GM06990 (cell line): Measurements from ENCODE around the gene ALDH1L1.

Experiments used
- DNase-seq: peaks from one replicate; pipeline ENCODE4 v3.0.0-alpha.2; 2011; ENCODE audit not compliant: insufficient read length; ENCODE audit errors: extremely low read depth
- H3K27me3 ChIP-seq: replicated peaks from 2 replicates; pipeline ENCODE4 v1.6.0; 2011; ENCODE audit warnings: low read length; ENCODE audit not compliant: control insufficient read depth, insufficient read depth
- H3K36me3 ChIP-seq: 2 replicates; pipeline ENCODE4 v1.5.1; 2011; ENCODE audit warnings: low read length; ENCODE audit not compliant: control insufficient read depth, insufficient read depth
- H3K4me3 ChIP-seq: replicated peaks from 2 replicates; pipeline ENCODE4 v1.5.1; 2011; ENCODE audit warnings: low read depth, mild to moderate bottlenecking, control low read depth, low read length
- CTCF ChIP-seq: IDR thresholded peaks from 2 replicates; pipeline ENCODE4 v1.5.1; 2011; ENCODE audit warnings: low read length, control low read depth, mild to moderate bottlenecking, inconsistent platforms; ENCODE audit not compliant: insufficient read depth, poor library complexity, severe bottlenecking

The ALDH1L1 gene

DNA sequence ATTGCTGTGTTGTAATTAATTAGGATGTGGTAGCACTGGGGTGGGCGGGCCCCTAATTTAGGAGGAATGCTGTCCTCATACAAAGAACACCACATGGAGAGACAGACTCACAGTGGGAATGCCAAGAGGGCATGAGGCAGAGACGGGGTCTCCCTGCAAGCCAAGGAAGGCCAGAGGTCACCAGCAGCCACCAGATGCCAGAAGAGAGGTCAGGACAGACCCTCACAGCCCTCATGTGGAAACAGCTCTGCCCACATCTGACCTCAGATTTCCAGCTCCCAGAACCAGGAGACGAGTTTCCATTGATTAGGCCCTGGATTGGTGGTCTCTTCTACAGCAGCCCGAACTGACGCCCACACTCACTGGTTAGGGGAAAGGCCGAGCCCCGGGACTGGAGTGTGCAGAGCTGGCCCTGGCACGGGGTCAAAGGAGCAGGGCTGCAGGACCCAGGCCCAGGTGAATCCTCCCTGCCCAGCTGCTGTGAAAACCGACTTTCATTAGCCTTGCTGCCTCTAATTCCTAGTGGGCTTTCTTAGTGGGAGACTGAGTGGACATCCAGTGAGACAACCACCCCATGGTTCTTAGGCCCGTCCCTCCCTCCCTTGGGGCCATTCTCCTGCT lies 53.5 kb downstream of the ALDH1L1 start:
- no peak for TF ChIP-seq CTCF
- DNase-seq = no peak
- Histone ChIP-seq H3K4me3 (no peak overlapping the region), H3K27me3 (no peaks in the 10 kb centered on the region; the same call in none of the 2 replicates), H3K36me3 (no peaks in the 10 kb centered on the region)

DNA sequence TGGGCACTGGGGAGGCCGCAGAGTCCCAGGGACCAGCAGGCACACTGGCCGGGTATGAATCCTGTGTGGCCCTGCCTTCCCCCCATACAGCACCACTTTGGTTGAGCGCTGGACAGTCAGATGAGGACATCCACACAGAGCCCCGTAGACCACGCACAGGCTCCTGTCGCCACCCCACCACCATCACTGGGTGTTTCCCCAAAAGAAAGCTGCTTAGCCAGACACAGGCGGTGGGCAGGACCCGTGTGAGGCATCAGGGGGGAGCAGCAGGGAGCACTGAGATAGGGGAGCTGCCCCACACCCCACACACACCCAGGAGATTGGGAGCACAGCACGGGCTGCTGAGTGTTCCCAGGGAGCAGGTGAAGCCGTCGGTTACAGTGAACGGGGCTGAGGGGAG lies 54.1 kb downstream of the ALDH1L1 start:
- no peak for DNase-seq
- no peaks in the 10 kb centered on the region for H3K36me3 ChIP-seq
- no peak overlapping the region for H3K4me3 ChIP-seq
- H3K27me3 ChIP-seq = peaks cover 1% of the 10 kb centered on the region
- no peak for TF ChIP-seq CTCF

DNA sequence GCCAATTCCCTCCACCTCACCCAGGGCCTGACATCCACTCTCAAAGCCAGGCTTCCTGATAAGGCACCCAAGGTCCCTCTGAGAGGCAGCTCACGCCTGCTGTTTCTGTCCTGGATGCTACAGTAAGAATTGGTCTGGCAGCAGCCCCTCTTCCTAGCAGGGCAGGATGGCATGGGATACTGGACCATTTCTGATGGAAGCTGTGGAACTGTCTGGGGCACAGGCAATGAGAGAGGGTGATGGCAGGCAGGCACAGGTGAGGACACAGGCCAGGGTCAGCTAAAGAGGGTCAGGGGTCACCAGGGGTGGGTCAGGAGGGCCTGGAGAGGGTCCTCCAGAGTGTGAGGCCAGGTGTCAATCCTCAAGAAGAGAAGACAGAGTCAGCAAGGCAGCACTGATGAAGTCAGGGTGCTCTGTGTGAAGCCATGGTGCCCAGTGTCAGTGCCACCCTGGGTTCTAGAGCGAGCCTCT lies 54.6 kb downstream of the ALDH1L1 start:
- H3K4me3 ChIP-seq = no peak overlapping the region

GRCh38 chr3:126125341-126125740 lies 55.0 kb downstream of the ALDH1L1 start:
- H3K36me3 ChIP-seq = no peaks in the 10 kb centered on the region
- no peak for TF ChIP-seq CTCF
- DNase-seq = no peak
- peaks cover 1% of the 10 kb centered on the region for H3K27me3 ChIP-seq
- H3K4me3 ChIP-seq = no peak overlapping the region

More for the DNA sequence above, 54.6 kb downstream of the ALDH1L1 start:
- no peak for DNase-seq
- Histone ChIP-seq H3K36me3 (no peaks in the 10 kb centered on the region), H3K27me3 (peaks cover 1% of the 10 kb centered on the region)
- TF ChIP-seq CTCF = no peak

- peaks cover 1% of the 10 kb centered on the region for H3K27me3 ChIP-seq
- no peak for DNase-seq
- H3K36me3 ChIP-seq = no peaks in the 10 kb centered on the region
- no peak for TF ChIP-seq CTCF
- no peak overlapping the region for H3K4me3 ChIP-seq
These were observed 55.5 kb downstream of the ALDH1L1 start for GRCh38 chr3:126124896-126125295.
